ENCODE measurements around the gene WWC2.
A peak's percentile ranks its signal among the peaks of the same experiment; 100 is the strongest.

The WWC2 gene

GRCh38 chr4:183095199-183095512, 3.9 kb upstream of the WWC2 start:
- TF ChIP-seq ZFX (IDR thresholded peaks at IDR 0.05): no peak
- no peak for TF ChIP-seq CTCF (conservative IDR thresholded peaks at IDR 0.05)
- no peak overlapping the region for H3K27ac ChIP-seq

GRCh38 chr4:183096276-183096965, 2.6 kb upstream of the WWC2 start:
- TF ChIP-seq ZFX (IDR thresholded peaks at IDR 0.05): no peak
- TF ChIP-seq CTCF (conservative IDR thresholded peaks at IDR 0.05): no peak

GRCh38 chr4:183097231-183098018, 1.6 kb upstream of the WWC2 start:
- TF ChIP-seq ZFX (IDR thresholded peaks at IDR 0.05) (no peak), CTCF (conservative IDR thresholded peaks at IDR 0.05) (no peak)
- no peak overlapping the region for H3K27ac ChIP-seq

More at GRCh38 chr4:183096276-183096965, 2.6 kb upstream of the WWC2 start:
- no peak overlapping the region for H3K27ac ChIP-seq

GRCh38 chr4:183098019-183098722, 886 bp upstream of the WWC2 start:
- TF ChIP-seq ZFX (IDR thresholded peaks at IDR 0.05) (no peak), CTCF (conservative IDR thresholded peaks at IDR 0.05) (no peak)
- H3K27ac ChIP-seq: no peak overlapping the region

GRCh38 chr4:183099537-183100297, 660 bp downstream of the WWC2 start:
- TF ChIP-seq CTCF (conservative IDR thresholded peaks at IDR 0.05) (no peak), ZFX (IDR thresholded peaks at IDR 0.05) (no peak)
- H3K27ac ChIP-seq: peak overlapping the region; percentile 47; the same call in 1 of the 2 replicates

GRCh38 chr4:183100298-183100599, 1.2 kb downstream of the WWC2 start:
- TF ChIP-seq ZFX (IDR thresholded peaks at IDR 0.05) (no peak), CTCF (conservative IDR thresholded peaks at IDR 0.05) (no peak)
- H3K27ac ChIP-seq: no peak overlapping the region

Data from C4-2B (cell line).